ENCODE measurements around the gene PERCC1. TPM values are rescaled to one million over a fixed set of nuclear protein-coding genes. Genes with fewer than 3 reads are reported as not detected.
A peak's percentile ranks its signal among the peaks of the same experiment; 100 is the strongest.
"Not testable (repeated sequence)": the region's sequence is repeated elsewhere in the genome, so short reads cannot be mapped to it uniquely, and the experiment has no call there.

PERCC1 gene
- total RNA-seq, 4 donors from 2014 or later: 1.2 TPM; not detected in 3

GRCh38 chr16:1466054-1466453 lies 35.2 kb downstream of the PERCC1 start:
- no peak overlapping the region for H3K4me3 ChIP-seq
- in situ Hi-C loops (cut with MboI; ENCODE audit: low pct_ligation_motif_present in 1 of 4, low pct_unique_long_range_greater_than_20kb in 1 of 4, low sequenced_read_pairs in 3 of 4) (no loop called here), intact Hi-C loops (cut with DNase I; ENCODE audit: low total_unique reads) (no loop called here)
- no peak for DNase-seq
- H3K27me3 ChIP-seq: no peaks in the 10 kb centered on the region
- no peak overlapping the region for H3K27ac ChIP-seq
- H3K9me3 ChIP-seq: no peaks in the 10 kb centered on the region
- peaks cover 0 to 4% (median 0%) of the 10 kb centered on the region in 4 donors for H3K36me3 ChIP-seq
- WGBS, 2 donors (ENCODE audit: low coverage in 1 of 2): 87% methylated on average over 20 of the region's 24 CpGs; no CpG with 5 or more reads in 1 of the 2 donors
- peaks cover 0 to 12% (median 0%) of the 10 kb centered on the region in 4 donors for H3K4me1 ChIP-seq
- TF ChIP-seq CTCF (IDR thresholded peaks at IDR 0.05) (no peak), POLR2A (IDR thresholded peaks at IDR 0.05) (no peak), POLR2AphosphoS5 (IDR thresholded peaks at IDR 0.05) (no peak), EP300 (IDR thresholded peaks at IDR 0.05; ENCODE audit: low read depth) (no peak)

- in situ Hi-C loops (cut with MboI; ENCODE audit: low pct_ligation_motif_present in 1 of 4, low pct_unique_long_range_greater_than_20kb in 1 of 4, low sequenced_read_pairs in 3 of 4): no loop called here
- intact Hi-C loops (cut with DNase I; ENCODE audit: low total_unique reads): no loop called here
- H3K4me3 ChIP-seq: no peak overlapping the region
- TF ChIP-seq EP300 (IDR thresholded peaks at IDR 0.05; ENCODE audit: low read depth): no peak
- no peak for TF ChIP-seq POLR2AphosphoS5 (IDR thresholded peaks at IDR 0.05)
- TF ChIP-seq POLR2A (IDR thresholded peaks at IDR 0.05): no peak
- TF ChIP-seq CTCF (IDR thresholded peaks at IDR 0.05): no peak
- H3K4me1 ChIP-seq: peaks cover 0 to 19% (median 2%) of the 10 kb centered on the region in 4 donors
- DNase-seq: no peak
- H3K9me3 ChIP-seq: no peaks in the 10 kb centered on the region
- H3K36me3 ChIP-seq: no peaks in the 10 kb centered on the region
- 83 to 93% methylated on average over 5 to 14 of the region's 14 CpGs for WGBS, 2 donors (ENCODE audit: low coverage in 1 of 2)
- no peaks in the 10 kb centered on the region for H3K27me3 ChIP-seq
- H3K27ac ChIP-seq: no peak overlapping the region
These were observed 36.2 kb downstream of the PERCC1 start for GRCh38 chr16:1466968-1467521.

- Histone ChIP-seq H3K4me3 (no peak overlapping the region), H3K27ac (no peak overlapping the region), H3K9me3 (no peaks in the 10 kb centered on the region), H3K4me1 (peaks cover 0 to 23% (median 3%) of the 10 kb centered on the region in 4 donors), H3K36me3 (no peaks in the 10 kb centered on the region), H3K27me3 (no peaks in the 10 kb centered on the region)
- in situ Hi-C loops (cut with MboI; ENCODE audit: low pct_ligation_motif_present in 1 of 4, low pct_unique_long_range_greater_than_20kb in 1 of 4, low sequenced_read_pairs in 3 of 4) (no loop called here), intact Hi-C loops (cut with DNase I; ENCODE audit: low total_unique reads) (no loop called here)
- DNase-seq: no peak
- no peak for TF ChIP-seq EP300 (IDR thresholded peaks at IDR 0.05; ENCODE audit: low read depth)
- no peak for TF ChIP-seq CTCF (IDR thresholded peaks at IDR 0.05)
- TF ChIP-seq POLR2A (IDR thresholded peaks at IDR 0.05): no peak
- TF ChIP-seq POLR2AphosphoS5 (IDR thresholded peaks at IDR 0.05): no peak
- 89 to 95% methylated on average over 11 to 22 of the region's 22 CpGs for WGBS, 2 donors (ENCODE audit: low coverage in 1 of 2)
These were observed 37.5 kb downstream of the PERCC1 start for GRCh38 chr16:1468426-1468810.

- intact Hi-C loops (cut with DNase I; ENCODE audit: low total_unique reads); DNase-seq; H3K27me3 ChIP-seq; H3K9me3 ChIP-seq; H3K4me3 ChIP-seq; H3K36me3 ChIP-seq; in situ Hi-C loops (cut with MboI; ENCODE audit: low pct_ligation_motif_present in 1 of 4, low pct_unique_long_range_greater_than_20kb in 1 of 4, low sequenced_read_pairs in 3 of 4): not testable (repeated sequence)
- peak overlapping the region in 1 of 4 donors; percentile 60 for H3K27ac ChIP-seq
- peaks cover 5 to 30% (median 10%) of the 10 kb centered on the region in 4 donors for H3K4me1 ChIP-seq
- WGBS, 2 donors (ENCODE audit: low coverage in 1 of 2): 64 to 68% methylated on average over 5 of the region's 5 CpGs
These were observed 38.3 kb downstream of the PERCC1 start for GRCh38 chr16:1469141-1469540.

- intact Hi-C loops (cut with DNase I; ENCODE audit: low total_unique reads): no loop called here
- no peak for DNase-seq
- 60 to 75% methylated on average over 4 to 20 of the region's 20 CpGs for WGBS, 2 donors (ENCODE audit: low coverage in 1 of 2)
- TF ChIP-seq POLR2AphosphoS5 (IDR thresholded peaks at IDR 0.05) (no peak), EP300 (IDR thresholded peaks at IDR 0.05; ENCODE audit: low read depth) (no peak), POLR2A (IDR thresholded peaks at IDR 0.05) (no peak), CTCF (IDR thresholded peaks at IDR 0.05) (no peak)
- no peaks in the 10 kb centered on the region for H3K36me3 ChIP-seq
- no peaks in the 10 kb centered on the region for H3K27me3 ChIP-seq
- peaks cover 6 to 32% (median 13%) of the 10 kb centered on the region in 4 donors for H3K4me1 ChIP-seq
- in situ Hi-C loops (cut with MboI; ENCODE audit: low pct_ligation_motif_present in 1 of 4, low pct_unique_long_range_greater_than_20kb in 1 of 4, low sequenced_read_pairs in 3 of 4): no loop called here
- no peak overlapping the region for H3K4me3 ChIP-seq
- H3K27ac ChIP-seq: peak overlapping the region in 3 of 4 donors; percentile 10 to 60 (median 36)
- H3K9me3 ChIP-seq: no peaks in the 10 kb centered on the region
These were observed 38.9 kb downstream of the PERCC1 start for GRCh38 chr16:1469693-1470201.
